Measurements from ENCODE around the gene SIGLEC7. TPM values are rescaled to one million over a fixed set of nuclear protein-coding genes. Genes with fewer than 3 reads are reported as not detected.

The SIGLEC7 gene
- total and polyA plus RNA-seq, 10 of the 15 experiments (the other 5 are each of a cell fraction or from before 2014, with no cell fraction given) = 0.15 TPM; not detected in 9

- POLR2A ChIA-PET = no interaction called here
These were observed 5.1 kb upstream of the SIGLEC7 start for GRCh38 chr19:51136851-51137551.

More at GRCh38 chr19:51136851-51137551, 5.1 kb upstream of the SIGLEC7 start:
- ATAC-seq (no peak), FAIRE-seq (no peak), DNase-seq (ENCODE audit: low read depth, low spot score) (no peak)
- H3K27ac ChIP-seq (ENCODE audit: control insufficient read depth, insufficient read depth) = no peak overlapping the region
- H3K27me3 ChIP-seq (replicated peaks in 1 of 2; ENCODE audit: control insufficient read depth in 2 of 2, insufficient read depth in 2 of 2, low read length in 1 of 2) = no peaks in the 10 kb centered on the region; a peak in 1 of 4 replicates
- no TSS peak for BruUV-seq (replicated peaks)
- TF ChIP-seq PML (IDR thresholded peaks at IDR 0.05; ENCODE audit: low read length) (no peak), PRDM15 (CRISPR knock-in tag; IDR thresholded peaks at IDR 0.05) (no peak), RELA (IDR thresholded peaks at IDR 0.05; ENCODE audit: borderline replicate concordance, partially characterized antibody) (no peak), PAX5 (IDR thresholded peaks at IDR 0.05; ENCODE audit: borderline replicate concordance, low read depth, low read length) (no peak), CHD4 (IDR thresholded peaks at IDR 0.05) (no peak), CREM (IDR thresholded peaks at IDR 0.05; ENCODE audit: low read depth) (no peak), ZNF274 (IDR thresholded peaks at IDR 0.05; ENCODE audit: insufficient read depth, insufficient read length) (no peak), BCL3 (IDR thresholded peaks at IDR 0.05; ENCODE audit: borderline replicate concordance, insufficient read depth, low read depth, low read length, poor library complexity, severe bottlenecking) (no peak), RCOR1 (conservative IDR thresholded peaks at IDR 0.05; ENCODE audit: low read depth, low read length) (no peak), KLF5 (IDR thresholded peaks at IDR 0.05; ENCODE audit: partially characterized antibody) (no peak), DPF2 (IDR thresholded peaks at IDR 0.05) (no peak), SMC3 (IDR thresholded peaks at IDR 0.05; ENCODE audit: borderline replicate concordance, low read length) (no peak), ETV6 (conservative IDR thresholded peaks at IDR 0.05 in 1 of 2, IDR thresholded peaks at IDR 0.05 in 1 of 2; ENCODE audit: borderline replicate concordance in 1 of 2, low read depth in 1 of 2) (no peak), POLR2A (IDR thresholded peaks at IDR 0.05; ENCODE audit: low read depth, low read length) (no peak), HDAC6 (IDR thresholded peaks at IDR 0.05; ENCODE audit: unreplicated experiment) (no peak)
- CTCF ChIA-PET = interaction anchor here (1.9 kb wide), 1 partner anchor 21 kb away, joined by 6 read pairs; no protein-coding TSS in a partner anchor
- in situ Hi-C loops (cut with MboI) (no loop called here), intact Hi-C loops (cut with micrococcal nuclease; ENCODE audit: unreplicated experiment) (no loop called here)
- H3K79me2 ChIP-seq (ENCODE audit: control insufficient read depth, insufficient read depth, low read length) = no peaks in the 10 kb centered on the region
- SMC1A ChIA-PET (ENCODE audit: uncharacterized antibody, unreplicated experiment) = no interaction called here
- RAD21 ChIA-PET (ENCODE audit: unreplicated experiment) = no interaction called here
- H3K4me1 ChIP-seq (ENCODE audit: control insufficient read depth, insufficient read depth, low read length) = no peaks in the 10 kb centered on the region
- WGBS (ENCODE audit: insufficient coverage, insufficient replicate concordance, low lambda C conversion rate, missing lambda C conversion rate) = 23% methylated on average over 12 of the region's 12 CpGs
- no peak overlapping the region for H2AFZ ChIP-seq (ENCODE audit: control insufficient read depth, low read depth, low read length)
- H3K9me3 ChIP-seq (replicated peaks; ENCODE audit: control insufficient read depth, insufficient read depth, low read length) = no peaks in the 10 kb centered on the region; the same call in 2 of the 3 replicates
- H4K20me1 ChIP-seq (ENCODE audit: control insufficient read depth, insufficient read depth) = no peaks in the 10 kb centered on the region
- no peak overlapping the region for H3K4me3 ChIP-seq
- no peak overlapping the region for H3K4me2 ChIP-seq (ENCODE audit: control insufficient read depth, insufficient read depth)
- H3K9ac ChIP-seq (ENCODE audit: control insufficient read depth, insufficient read depth, low read length) = no peak overlapping the region
- H3K36me3 ChIP-seq (ENCODE audit: control insufficient read depth in 2 of 2, insufficient read depth in 2 of 2, low read length in 1 of 2) = no peaks in the 10 kb centered on the region

Measured in GM12878 (cell line).